Ectodermal cell (in vitro differentiated cells): Measurements from ENCODE around the gene ESPN.

Experiments
- H3K27ac ChIP-seq: 2 replicates; pipeline ENCODE4 v1.7.0; 2013; ENCODE audit warnings: mild to moderate bottlenecking, low read depth, low read length; ENCODE audit not compliant: insufficient read depth, poor library complexity, severe bottlenecking
- H3K27me3 ChIP-seq: 2 replicates; pipeline ENCODE4 v1.7.0; 2013; ENCODE audit warnings: mild to moderate bottlenecking, low read length; ENCODE audit not compliant: insufficient read depth, control insufficient read depth, poor library complexity, severe bottlenecking
- H3K36me3 ChIP-seq: one replicate; pipeline ENCODE4 v1.7.0; 2013; ENCODE audit warnings: low read length; ENCODE audit not compliant: control insufficient read depth, insufficient read depth
- H3K4me1 ChIP-seq: one replicate; pipeline ENCODE4 v1.7.0; 2013; ENCODE audit warnings: low read length; ENCODE audit not compliant: control insufficient read depth, insufficient read depth
- H3K4me3 ChIP-seq: 2 replicates; pipeline ENCODE4 v1.7.0; 2013; ENCODE audit warnings: low read depth, low read length, control low read depth; ENCODE audit not compliant: insufficient read depth
- H3K9me3 ChIP-seq: 2 replicates; pipeline ENCODE4 v1.7.0; 2013; ENCODE audit warnings: mild to moderate bottlenecking, low read length, moderate library complexity; ENCODE audit not compliant: control insufficient read depth
- WGBS, 2 experiments: methylation state at CpG; one replicate each; pipeline ENCODE4 v1.1.7; 2013; ENCODE audit warnings: missing lambda C conversion rate in 2 of 2; 5-methylcytosine and 5-hydroxymethylcytosine counted together

ESPN gene

GRCh38 chr1:6483761-6484117 is 59.2 kb downstream of the ESPN start:
- whole genome bisulfite sequencing, 2 experiments = 93 to 94% methylated on average over 7 of the region's 7 CpGs
- Histone ChIP-seq H3K27ac (no peak overlapping the region), H3K27me3 (peaks cover 12% of the 10 kb centered on the region), H3K4me3 (no peak overlapping the region), H3K4me1 (peaks cover 10% of the 10 kb centered on the region), H3K36me3 (no peaks in the 10 kb centered on the region), H3K9me3 (no peaks in the 10 kb centered on the region)

DNA sequence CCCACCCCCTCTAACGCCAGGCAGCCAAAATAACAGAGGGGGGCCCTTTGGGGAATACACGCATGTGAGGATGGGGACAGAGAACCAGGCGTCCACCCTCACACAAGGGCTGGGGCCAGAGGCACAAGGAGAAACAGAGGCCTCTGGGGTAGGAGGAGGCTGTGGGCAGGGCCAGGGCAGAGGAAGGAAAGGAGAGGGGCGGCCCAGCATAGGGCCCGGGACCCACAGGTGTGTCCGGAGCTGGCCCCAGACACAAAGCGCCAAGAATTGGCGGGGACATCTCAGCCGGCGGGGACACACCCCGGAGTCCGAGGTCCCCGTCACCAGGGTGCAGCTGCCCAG is 60.2 kb downstream of the ESPN start:
- peak overlapping the region; percentile 67 for H3K4me3 ChIP-seq
- no peak overlapping the region for H3K27ac ChIP-seq
- H3K36me3 ChIP-seq = no peaks in the 10 kb centered on the region
- WGBS, 2 experiments = 34 to 37% methylated on average over 13 of the region's 13 CpGs
- peaks cover 12% of the 10 kb centered on the region for H3K4me1 ChIP-seq
- no peaks in the 10 kb centered on the region for H3K9me3 ChIP-seq
- H3K27me3 ChIP-seq = peaks cover 12% of the 10 kb centered on the region

- WGBS, 2 experiments = 10 to 14% methylated on average over 78 to 80 of the region's 80 CpGs
- H3K4me3 ChIP-seq = peak overlapping the region; percentile 67
These were observed 60.9 kb downstream of the ESPN start for GRCh38 chr1:6485168-6486101.

GRCh38 chr1:6486433-6487011 is 61.9 kb downstream of the ESPN start:
- peak overlapping the region; percentile 67 for H3K4me3 ChIP-seq
- peaks cover 16% of the 10 kb centered on the region for H3K4me1 ChIP-seq
- no peaks in the 10 kb centered on the region for H3K9me3 ChIP-seq
- 10% methylated on average over 15 of the region's 15 CpGs for WGBS, 2 experiments
- H3K27me3 ChIP-seq = peaks cover 22% of the 10 kb centered on the region
- no peak overlapping the region for H3K27ac ChIP-seq
- no peaks in the 10 kb centered on the region for H3K36me3 ChIP-seq

More at GRCh38 chr1:6485168-6486101, 60.9 kb downstream of the ESPN start:
- H3K27ac ChIP-seq = no peak overlapping the region
- peaks cover 12% of the 10 kb centered on the region for H3K27me3 ChIP-seq
- H3K4me1 ChIP-seq = peaks cover 16% of the 10 kb centered on the region
- no peaks in the 10 kb centered on the region for H3K36me3 ChIP-seq
- no peaks in the 10 kb centered on the region for H3K9me3 ChIP-seq

DNA sequence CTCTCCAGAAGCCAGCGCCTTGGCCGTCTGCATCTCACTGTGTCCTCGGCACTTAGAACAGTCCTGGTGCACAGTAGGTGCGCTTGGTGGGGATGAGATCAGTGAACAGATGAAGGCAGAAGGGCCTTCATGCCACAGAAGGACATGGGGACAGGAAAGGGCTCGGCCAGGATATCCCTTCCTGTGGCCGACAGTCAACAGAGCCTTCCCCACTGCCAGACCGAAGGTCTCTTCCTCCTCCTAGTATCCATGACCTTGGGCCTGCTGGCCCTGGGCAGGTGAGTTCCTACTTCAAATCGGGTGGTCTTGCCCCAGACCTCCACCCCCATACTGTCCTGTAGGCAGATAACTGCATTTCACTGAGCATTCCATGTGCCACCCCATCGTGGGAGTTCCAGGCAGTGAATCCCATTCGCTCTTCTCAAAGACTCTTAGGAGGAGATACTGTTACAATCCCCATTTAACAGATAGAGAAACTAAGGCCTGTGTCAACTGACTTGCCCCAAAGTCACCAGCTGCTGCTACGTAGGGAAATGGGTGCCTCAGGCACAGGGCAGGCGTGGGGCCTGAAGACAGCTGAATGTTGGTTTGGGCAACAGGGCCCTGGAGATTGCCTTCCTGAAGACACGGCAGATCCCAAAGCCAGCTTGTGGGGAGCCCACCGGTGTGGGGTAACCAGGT is 63.4 kb downstream of the ESPN start:
- H3K9me3 ChIP-seq = no peaks in the 10 kb centered on the region
- 92 to 94% methylated on average over 14 of the region's 14 CpGs for WGBS, 2 experiments
- peaks cover 22% of the 10 kb centered on the region for H3K27me3 ChIP-seq
- H3K27ac ChIP-seq = no peak overlapping the region
- H3K4me3 ChIP-seq = no peak overlapping the region
- peaks cover 16% of the 10 kb centered on the region for H3K4me1 ChIP-seq
- no peaks in the 10 kb centered on the region for H3K36me3 ChIP-seq

GRCh38 chr1:6488602-6489382 is 64.2 kb downstream of the ESPN start:
- Histone ChIP-seq H3K27ac (no peak overlapping the region), H3K9me3 (no peaks in the 10 kb centered on the region), H3K36me3 (no peaks in the 10 kb centered on the region), H3K27me3 (peaks cover 22% of the 10 kb centered on the region), H3K4me3 (no peak overlapping the region), H3K4me1 (peaks cover 16% of the 10 kb centered on the region)
- 87 to 90% methylated on average over 13 of the region's 13 CpGs for WGBS, 2 experiments

GRCh38 chr1:6489383-6489765 is 64.8 kb downstream of the ESPN start:
- WGBS, 2 experiments = 84% methylated on average over 9 of the region's 9 CpGs
- Histone ChIP-seq H3K27me3 (peaks cover 22% of the 10 kb centered on the region), H3K4me1 (peaks cover 14% of the 10 kb centered on the region), H3K36me3 (no peaks in the 10 kb centered on the region), H3K9me3 (no peaks in the 10 kb centered on the region), H3K27ac (no peak overlapping the region), H3K4me3 (no peak overlapping the region)

- Histone ChIP-seq H3K4me1 (peaks cover 14% of the 10 kb centered on the region), H3K27ac (no peak overlapping the region), H3K9me3 (no peaks in the 10 kb centered on the region), H3K27me3 (peaks cover 22% of the 10 kb centered on the region), H3K4me3 (peak overlapping the region; percentile 60), H3K36me3 (no peaks in the 10 kb centered on the region)
- 13% methylated on average over 21 of the region's 21 CpGs for WGBS, 2 experiments
These were observed 65.2 kb downstream of the ESPN start for GRCh38 chr1:6489799-6490180.

DNA sequence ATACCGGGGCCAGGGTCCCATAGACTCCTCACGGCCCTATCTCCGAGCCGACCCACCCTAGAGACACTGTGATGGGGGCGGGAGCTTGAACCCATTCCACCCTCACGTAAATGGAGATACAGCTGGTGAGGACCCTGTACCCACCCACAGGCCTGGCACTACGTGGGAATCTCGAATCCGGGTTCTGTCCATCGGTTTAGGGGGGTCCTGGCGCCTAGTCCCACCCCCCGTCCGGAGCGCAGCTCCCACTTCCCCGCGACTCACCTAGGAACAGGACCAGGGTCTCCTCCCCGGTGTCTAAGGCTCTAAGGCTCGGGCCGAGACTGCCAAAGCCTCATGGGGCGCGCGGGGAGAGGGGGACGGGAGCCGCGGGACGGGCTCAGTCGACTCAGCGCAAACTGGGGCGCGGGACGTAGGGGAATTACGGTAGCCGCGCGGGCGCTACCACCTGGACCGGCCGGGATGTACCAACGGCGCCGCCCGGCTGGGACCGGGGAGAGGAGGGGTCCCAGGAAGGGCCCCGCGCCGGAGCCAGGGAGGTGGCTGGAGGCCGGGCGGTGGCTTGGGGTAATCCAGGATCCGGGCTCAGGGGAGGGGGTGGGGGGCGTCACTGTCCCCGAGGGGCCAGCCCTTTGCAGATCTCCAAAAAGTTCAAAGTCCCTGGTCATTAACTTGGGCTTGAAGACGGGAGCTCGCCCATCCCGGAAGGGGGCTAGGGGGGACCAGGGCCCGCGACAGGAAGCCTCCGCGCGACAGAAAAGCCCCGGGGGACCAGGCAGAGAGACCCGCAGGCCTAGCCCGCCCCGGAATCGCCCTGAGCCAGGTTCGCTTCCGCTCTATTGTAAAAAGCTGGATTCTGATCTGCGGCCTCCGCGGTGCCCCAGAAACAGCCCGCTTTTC is 65.9 kb downstream of the ESPN start:
- Histone ChIP-seq H3K4me3 (peak overlapping the region; percentile 60), H3K27ac (no peak overlapping the region), H3K36me3 (no peaks in the 10 kb centered on the region), H3K4me1 (peaks cover 14% of the 10 kb centered on the region), H3K27me3 (peaks cover 16% of the 10 kb centered on the region), H3K9me3 (no peaks in the 10 kb centered on the region)
- 1% methylated on average over 70 of the region's 70 CpGs for WGBS, 2 experiments
